IMR-90 (cell line): ENCODE measurements around the gene CYP3A4. TPM values are rescaled to one million over a fixed set of nuclear protein-coding genes. Genes with fewer than 3 reads are reported as not detected.

Experiments
- ATAC-seq: fragments of 200-7000 bp; cut with Tn5 transposase; 2 replicates; pipeline ENCODE4 v1.9.1; 2020; ENCODE audit warnings: low read depth, mild to moderate bottlenecking, moderate library complexity
- BruUV-seq: library from RNA; stranded (reverse); fragments of 400-500 nt; replicated peaks from 2 replicates; lab custom pipeline; 2021; lab: Mats Ljungman, UMichigan
- CTCF ChIA-PET: fragments of 300-600 bp; formaldehyde crosslinking; extraction: SDS; loops from one replicate; lab custom pipeline; 2021; ENCODE audit warnings: antibody characterized with exemption; lab: Yijun Ruan, JAX
- POLR2A ChIA-PET: fragments of 300-600 bp; sonication (Branson Sonifier 250); formaldehyde crosslinking; loops from one replicate; lab custom pipeline; 2022; ENCODE audit warnings: antibody characterized with exemption; ENCODE audit not compliant: unreplicated experiment; lab: Charles Lee
- DNase-seq: peaks from one replicate; pipeline ENCODE4 v3.0.0; 2013
- H2AFZ ChIP-seq: replicated peaks from 2 replicates; pipeline ENCODE3; 2013; ENCODE audit warnings: low read length, mild to moderate bottlenecking; ENCODE audit not compliant: poor library complexity
- H2AK5ac ChIP-seq: 2 replicates; pipeline ENCODE4 v1.6.1; 2013; ENCODE audit warnings: low read depth, low read length, inconsistent platforms
- H2AK9ac ChIP-seq: replicated peaks from 2 replicates; pipeline ENCODE3; 2013; ENCODE audit warnings: mild to moderate bottlenecking, low read depth, low read length, moderate library complexity; ENCODE audit not compliant: poor library complexity
- H2BK120ac ChIP-seq: 2 replicates; pipeline ENCODE4 v1.6.1; 2013; ENCODE audit warnings: low read depth, low read length, inconsistent platforms
- H2BK15ac ChIP-seq: 3 replicates; pipeline ENCODE4 v1.6.1; 2013; ENCODE audit warnings: low read depth, low read length, inconsistent platforms
- H2BK20ac ChIP-seq: 2 replicates; pipeline ENCODE4 v1.6.1; 2013; ENCODE audit warnings: low read depth, mild to moderate bottlenecking, inconsistent platforms, low read length, moderate library complexity
- H2BK5ac ChIP-seq: 2 replicates; pipeline ENCODE4 v1.6.1; 2013; ENCODE audit warnings: mild to moderate bottlenecking, low read depth, low read length, inconsistent platforms; ENCODE audit not compliant: poor library complexity, severe bottlenecking
- H3K14ac ChIP-seq: replicated peaks from 2 replicates; pipeline ENCODE4 v1.6.1; 2013; ENCODE audit warnings: low read depth, low read length, inconsistent platforms
- H3K18ac ChIP-seq: 2 replicates; pipeline ENCODE4 v1.6.1; 2013; ENCODE audit warnings: low read depth, low read length, control low read depth
- H3K23ac ChIP-seq: 2 replicates; pipeline ENCODE4 v1.6.1; 2013; ENCODE audit warnings: low read depth, low read length, inconsistent platforms
- H3K27ac ChIP-seq: 2 replicates; pipeline ENCODE4 v1.5.1; 2013; ENCODE audit warnings: mild to moderate bottlenecking, control low read depth, low read length; ENCODE audit not compliant: insufficient read depth
- H3K27me3 ChIP-seq: 2 replicates; pipeline ENCODE4 v1.6.1; 2013; ENCODE audit warnings: low read length; ENCODE audit not compliant: control insufficient read depth, insufficient read depth
- H3K36me3 ChIP-seq: 2 replicates; pipeline ENCODE4 v1.6.1; 2013; ENCODE audit warnings: low read length, mixed read lengths; ENCODE audit not compliant: control insufficient read depth, insufficient read depth
- H3K4ac ChIP-seq: 2 replicates; pipeline ENCODE4 v1.6.1; 2013; ENCODE audit warnings: low read depth, low read length, inconsistent platforms
- H3K4me1 ChIP-seq: 2 replicates; pipeline ENCODE4 v1.6.1; 2013; ENCODE audit warnings: low read length, mixed read lengths; ENCODE audit not compliant: control insufficient read depth, insufficient read depth
- H3K4me2 ChIP-seq: 2 replicates; pipeline ENCODE4 v1.6.1; 2013; ENCODE audit warnings: low read depth, mild to moderate bottlenecking, control low read depth, low read length, moderate library complexity
- H3K4me3 ChIP-seq: 2 replicates; pipeline ENCODE4 v1.5.1; 2013; ENCODE audit warnings: low read depth, mild to moderate bottlenecking, control low read depth, low read length, moderate library complexity; ENCODE audit not compliant: insufficient read depth
- H3K56ac ChIP-seq: 2 replicates; pipeline ENCODE4 v1.6.1; 2013; ENCODE audit warnings: low read length, inconsistent platforms; ENCODE audit not compliant: insufficient read depth; ENCODE audit errors: extremely low read depth
- H3K79me1 ChIP-seq, 2 experiments: 2 replicates each; pipeline ENCODE4 v1.6.1; 2013; ENCODE audit warnings: low read length in 2 of 2, inconsistent platforms in 1 of 2, low read depth in 1 of 2
- H3K9ac ChIP-seq: 2 replicates; pipeline ENCODE4 v1.6.1; 2013; ENCODE audit warnings: low read depth, low read length, control low read depth
- H3K9me1 ChIP-seq: 2 replicates; pipeline ENCODE4 v1.6.1; 2013; ENCODE audit warnings: low read length, inconsistent platforms; ENCODE audit not compliant: insufficient read depth
- H3K9me3 ChIP-seq: 2 replicates; pipeline ENCODE4 v1.6.1; 2013; ENCODE audit warnings: low read length; ENCODE audit not compliant: control insufficient read depth, insufficient read depth
- H4K20me1 ChIP-seq: 2 replicates; pipeline ENCODE4 v1.6.1; 2013; ENCODE audit warnings: low read length, inconsistent platforms; ENCODE audit not compliant: insufficient read depth
- H4K5ac ChIP-seq: 2 replicates; pipeline ENCODE4 v1.6.1; 2013; ENCODE audit warnings: mild to moderate bottlenecking, low read depth, low read length, control low read depth
- H4K8ac ChIP-seq, 2 experiments: 2 replicates each; pipeline ENCODE4 v1.6.1; 2013; ENCODE audit warnings: low read depth in 2 of 2, low read length in 2 of 2, control low read depth in 1 of 2, inconsistent platforms in 1 of 2
- H4K91ac ChIP-seq: 2 replicates; pipeline ENCODE4 v1.6.1; 2013; ENCODE audit warnings: low read depth, low read length, inconsistent platforms; ENCODE audit not compliant: insufficient read depth
- BHLHE40 ChIP-seq: fragments of 150-350 bp; IDR thresholded peaks from 2 replicates; pipeline ENCODE4 v1.6.1; 2016; ENCODE audit warnings: mild to moderate bottlenecking, low read depth, low read length
- CTCF ChIP-seq: conservative IDR thresholded peaks from 2 replicates; pipeline ENCODE4 v1.5.1; 2012; ENCODE audit warnings: mild to moderate bottlenecking, low read depth, low read length, improper control_type of control experiment
- NFE2L2 ChIP-seq: fragments of 150-350 bp; IDR thresholded peaks from 2 replicates; pipeline ENCODE4 v1.6.1; 2016; ENCODE audit warnings: low read depth, mild to moderate bottlenecking, low read length
- RAD21 ChIP-seq: IDR thresholded peaks from 2 replicates; pipeline ENCODE4 v1.6.1; 2012; ENCODE audit warnings: low read length, improper control_type of control experiment
- RCOR1 ChIP-seq: IDR thresholded peaks from 2 replicates; pipeline ENCODE4 v1.6.1; 2012; ENCODE audit warnings: mild to moderate bottlenecking, low read length, improper control_type of control experiment; ENCODE audit not compliant: insufficient replicate concordance
- RFX5 ChIP-seq: IDR thresholded peaks from 2 replicates; pipeline ENCODE4 v1.8.0; 2012; ENCODE audit warnings: low read depth, mild to moderate bottlenecking, low read length, moderate library complexity
- SMC3 ChIP-seq: fragments of 150-350 bp; IDR thresholded peaks from 2 replicates; pipeline ENCODE4 v1.6.1; 2016; ENCODE audit warnings: low read depth, mild to moderate bottlenecking, antibody characterized with exemption, low read length, moderate library complexity
- USF2 ChIP-seq: fragments of 150-350 bp; IDR thresholded peaks from 2 replicates; pipeline ENCODE4 v1.6.1; 2017; ENCODE audit warnings: mild to moderate bottlenecking, antibody characterized with exemption, low read length, low read depth
- WGBS, 2 experiments: methylation state at CpG; one replicate each; pipeline versions ENCODE4 v1.1.5 to v1.1.7; 2013; ENCODE audit warnings: missing lambda C conversion rate in 2 of 2; ENCODE audit not compliant: insufficient read length in 1 of 2; ENCODE audit errors: extremely low coverage in 2 of 2; 5-methylcytosine and 5-hydroxymethylcytosine counted together
- dilution Hi-C: fragments of 300-500 bp; cut with HindIII; formaldehyde crosslinking; loops from one replicate; pipeline ENCODE4 v1.14.3; 2018; ENCODE audit warnings: low sequenced_read_pairs; ENCODE audit not compliant: unreplicated experiment
- in situ Hi-C: fragments of 300-500 bp; cut with MboI; formaldehyde crosslinking; loops from 3 replicates; pipeline ENCODE4 v1.14.3; 2019; ENCODE audit warnings: low sequenced_read_pairs, inconsistent platforms, mixed read lengths
- intact Hi-C: fragments of 100-400 bp; cut with micrococcal nuclease; formaldehyde crosslinking; loops from 2 replicates; pipeline ENCODE4 v1.10.0; 2022
- polyA plus RNA-seq, 3 experiments: library from polyadenylated mRNA; depleted of rRNA; stranded (reverse); fragments of >200 nt; gene quantifications; 2 replicates each; pipeline ENCODE4 v1.2.3, GENCODE V29; 2012; ENCODE audit warnings: low replicate concordance in 1 of 3
- total RNA-seq: library from RNA; depleted of rRNA; stranded (reverse); fragments of >200 nt; gene quantifications from 2 replicates; pipeline ENCODE4 v1.2.3, GENCODE V29; 2012

CYP3A4 gene
- total and polyA plus RNA-seq, 2 of the 4 experiments (the other 2 are of a cell fraction): not detected

GRCh38 chr7:99786726-99787335 is 2.8 kb upstream of the CYP3A4 start:
- TF ChIP-seq SMC3 (no peak), NFE2L2 (no peak), RAD21 (no peak), USF2 (no peak), BHLHE40 (no peak), CTCF (no peak), RCOR1 (no peak), RFX5 (no peak)
- no peak overlapping the region for H2BK120ac ChIP-seq
- POLR2A ChIA-PET: no interaction called here

More at GRCh38 chr7:99786726-99787335, 2.8 kb upstream of the CYP3A4 start:
- Histone ChIP-seq H2BK5ac (no peak overlapping the region), H3K27ac (no peak overlapping the region), H2AK5ac (no peak overlapping the region), H3K56ac (no peak overlapping the region), H3K27me3 (peaks cover 4% of the 10 kb centered on the region), H3K4me2 (no peak overlapping the region), H4K5ac (no peak overlapping the region), H3K36me3 (no peaks in the 10 kb centered on the region), H3K14ac (no peak overlapping the region), H3K9me3 (no peaks in the 10 kb centered on the region), H2AFZ (no peak overlapping the region), H4K8ac (no peak overlapping the region), H2AK9ac (no peak overlapping the region), H2BK15ac (no peak overlapping the region), H3K9ac (no peak overlapping the region), H2BK20ac (no peak overlapping the region), H4K91ac (no peak overlapping the region), H3K4me3 (no peak overlapping the region), H3K9me1 (no peaks in the 10 kb centered on the region), H3K18ac (no peak overlapping the region), H3K4ac (no peak overlapping the region), H3K4me1 (no peaks in the 10 kb centered on the region), H4K20me1 (no peaks in the 10 kb centered on the region), H3K79me1 (no peaks in the 10 kb centered on the region), H3K23ac (no peak overlapping the region)
- in situ Hi-C loops: no loop called here
- CTCF ChIA-PET: no interaction called here
- WGBS, 2 experiments: 17% methylated on average over 1 of the region's 3 CpGs; no CpG with 5 or more reads in 1 of the 2 experiments
- no TSS peak for BruUV-seq
- intact Hi-C loops: no loop called here
- dilution Hi-C loops: no loop called here
- ATAC-seq (no peak), DNase-seq (no peak)
